DND-41 (cell line): ENCODE data around the gene TMEM255B.

ENCODE experiments used
- CTCF ChIP-seq: IDR thresholded peaks from 2 replicates; pipeline ENCODE4 v1.5.1; 2012; ENCODE audit warnings: borderline replicate concordance, low read length, moderate library complexity, mild to moderate bottlenecking; ENCODE audit not compliant: poor library complexity, severe bottlenecking; ENCODE audit errors: extremely low read depth
- EZH2 ChIP-seq: IDR thresholded peaks from 3 replicates; pipeline ENCODE4 v1.6.1; 2012; ENCODE audit warnings: borderline replicate concordance, low read depth, mild to moderate bottlenecking, moderate library complexity, low read length, inconsistent platforms; ENCODE audit not compliant: severe bottlenecking

- TF ChIP-seq CTCF: no peak
- no peak for TF ChIP-seq EZH2
Measured at GRCh38 chr13:113817860-113818691, 59.0 kb downstream of the TMEM255B start.
